C4-2B (cell line): ENCODE measurements around the gene PAQR5.

Experiments
- H3K27ac ChIP-seq: fragments of 450-650 bp; 2 replicates; pipeline ENCODE4 v1.5.1; 2017
- ZFX ChIP-seq: fragments of 450-650 bp; IDR thresholded peaks from 2 replicates; pipeline ENCODE4 v1.6.1; 2017
- TF ChIP-seq, protein P1 (sequence below): fragments of 450-650 bp; conservative IDR thresholded peaks from 2 replicates; pipeline ENCODE4 v1.5.1; 2017; ENCODE audit warnings: mild to moderate bottlenecking

The PAQR5 gene

GRCh38 chr15:69302929-69303328 lies 4.2 kb downstream of the PAQR5 start:
- TF ChIP-seq, protein P1, sequence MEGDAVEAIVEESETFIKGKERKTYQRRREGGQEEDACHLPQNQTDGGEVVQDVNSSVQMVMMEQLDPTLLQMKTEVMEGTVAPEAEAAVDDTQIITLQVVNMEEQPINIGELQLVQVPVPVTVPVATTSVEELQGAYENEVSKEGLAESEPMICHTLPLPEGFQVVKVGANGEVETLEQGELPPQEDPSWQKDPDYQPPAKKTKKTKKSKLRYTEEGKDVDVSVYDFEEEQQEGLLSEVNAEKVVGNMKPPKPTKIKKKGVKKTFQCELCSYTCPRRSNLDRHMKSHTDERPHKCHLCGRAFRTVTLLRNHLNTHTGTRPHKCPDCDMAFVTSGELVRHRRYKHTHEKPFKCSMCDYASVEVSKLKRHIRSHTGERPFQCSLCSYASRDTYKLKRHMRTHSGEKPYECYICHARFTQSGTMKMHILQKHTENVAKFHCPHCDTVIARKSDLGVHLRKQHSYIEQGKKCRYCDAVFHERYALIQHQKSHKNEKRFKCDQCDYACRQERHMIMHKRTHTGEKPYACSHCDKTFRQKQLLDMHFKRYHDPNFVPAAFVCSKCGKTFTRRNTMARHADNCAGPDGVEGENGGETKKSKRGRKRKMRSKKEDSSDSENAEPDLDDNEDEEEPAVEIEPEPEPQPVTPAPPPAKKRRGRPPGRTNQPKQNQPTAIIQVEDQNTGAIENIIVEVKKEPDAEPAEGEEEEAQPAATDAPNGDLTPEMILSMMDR = no peak
- no peak for TF ChIP-seq ZFX
- no peak overlapping the region for H3K27ac ChIP-seq

DNA sequence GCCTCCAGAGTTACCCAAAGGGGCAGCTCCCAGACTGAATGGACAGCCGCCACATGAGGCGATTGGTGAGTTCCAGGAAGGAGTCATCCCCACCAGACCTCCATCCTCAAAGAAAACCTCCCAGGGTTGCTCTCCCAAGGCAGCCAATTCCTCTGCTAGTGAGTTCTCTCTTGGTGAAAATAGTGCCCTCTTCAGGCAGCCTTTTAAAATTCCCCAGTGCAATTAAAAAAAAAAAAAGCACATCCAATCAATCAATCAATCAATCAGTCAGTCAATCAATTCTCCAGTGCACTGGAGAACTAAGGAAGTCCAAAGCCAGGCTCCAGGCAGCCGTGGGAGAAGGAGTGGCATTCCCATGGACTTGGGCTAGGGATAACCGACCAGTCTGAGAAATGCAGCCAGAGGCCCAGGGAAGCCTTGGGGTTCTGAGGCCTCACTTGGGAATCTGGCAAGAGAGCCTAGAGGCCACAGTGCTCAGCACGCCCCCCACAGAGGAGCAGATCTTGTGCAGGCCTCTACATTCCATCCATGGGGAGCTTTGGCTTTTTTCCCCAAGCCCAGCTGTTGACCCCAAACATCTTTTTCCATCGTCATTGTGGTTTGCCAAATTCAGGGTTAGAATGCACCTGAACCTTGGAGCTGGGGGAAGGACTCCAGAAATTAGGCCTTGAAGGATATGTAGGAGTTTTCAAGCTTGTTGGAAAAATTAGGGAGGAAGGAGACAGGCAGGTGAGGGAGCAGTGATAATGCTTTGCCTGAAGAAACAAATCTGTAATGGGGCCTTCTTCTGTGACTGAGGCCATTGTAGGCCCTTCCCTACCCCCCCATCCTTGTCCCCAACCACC lies 4.8 kb downstream of the PAQR5 start:
- TF ChIP-seq, protein P1 = no peak; the same call in 1 of the 2 replicates
- no peak for TF ChIP-seq ZFX

DNA sequence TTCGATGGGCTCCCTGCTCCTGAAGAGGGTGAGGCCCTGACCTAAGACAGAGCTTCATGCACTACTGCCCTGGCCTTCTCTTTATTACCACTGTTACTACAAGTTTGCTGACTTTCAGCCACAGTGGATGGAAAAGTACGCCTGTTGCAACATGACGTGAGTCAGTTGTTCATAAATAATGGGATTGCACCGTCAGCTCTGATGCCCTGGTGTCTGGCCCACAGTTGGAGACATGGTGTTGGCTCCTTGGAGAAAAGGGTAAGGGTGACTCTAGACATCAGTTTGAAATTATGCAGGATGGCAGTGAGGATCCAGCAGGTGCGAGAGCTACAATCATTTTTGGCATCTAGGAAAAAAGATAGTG lies 5.5 kb downstream of the PAQR5 start:
- no peak overlapping the region for H3K27ac ChIP-seq
- TF ChIP-seq ZFX = no peak
- TF ChIP-seq, protein P1 = no peak

More for the DNA sequence above, 4.8 kb downstream of the PAQR5 start:
- no peak overlapping the region for H3K27ac ChIP-seq

DNA sequence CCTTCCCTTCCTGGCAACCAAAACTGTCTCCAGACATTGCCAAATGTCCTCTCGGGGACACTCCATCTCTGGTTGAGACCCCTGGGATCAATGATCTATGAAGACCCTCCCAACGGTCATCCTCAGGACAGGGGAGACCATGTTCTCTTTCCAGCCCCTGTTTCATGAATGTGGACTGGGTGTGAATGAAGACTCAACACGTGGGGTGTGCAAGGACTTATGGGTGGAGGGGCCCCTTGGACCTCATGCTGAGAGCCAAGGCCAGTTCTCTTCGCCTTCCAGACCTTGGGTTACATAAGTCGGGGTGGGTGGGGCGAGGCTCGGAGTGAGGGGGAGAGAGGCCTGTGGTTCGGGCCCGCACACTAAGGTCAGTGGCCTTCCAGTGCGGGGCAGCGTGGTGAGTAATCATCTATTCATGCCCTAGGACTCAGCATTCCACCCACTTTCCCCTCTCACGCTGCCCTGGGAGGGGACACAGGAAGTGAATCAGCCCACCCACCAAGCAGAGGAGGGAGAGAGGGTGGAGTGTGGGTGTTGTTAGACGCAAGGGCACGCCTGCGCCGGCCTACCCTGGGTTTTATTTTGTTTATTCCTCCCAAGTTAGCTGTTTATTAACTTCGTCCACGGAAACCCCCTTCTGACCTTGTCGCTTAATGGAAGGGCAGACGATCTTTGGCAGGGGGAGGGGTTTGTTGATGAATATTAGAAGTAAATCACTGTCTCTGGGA lies 6.7 kb downstream of the PAQR5 start:
- no peak for TF ChIP-seq ZFX
- TF ChIP-seq, protein P1 = no peak
- H3K27ac ChIP-seq = no peak overlapping the region

DNA sequence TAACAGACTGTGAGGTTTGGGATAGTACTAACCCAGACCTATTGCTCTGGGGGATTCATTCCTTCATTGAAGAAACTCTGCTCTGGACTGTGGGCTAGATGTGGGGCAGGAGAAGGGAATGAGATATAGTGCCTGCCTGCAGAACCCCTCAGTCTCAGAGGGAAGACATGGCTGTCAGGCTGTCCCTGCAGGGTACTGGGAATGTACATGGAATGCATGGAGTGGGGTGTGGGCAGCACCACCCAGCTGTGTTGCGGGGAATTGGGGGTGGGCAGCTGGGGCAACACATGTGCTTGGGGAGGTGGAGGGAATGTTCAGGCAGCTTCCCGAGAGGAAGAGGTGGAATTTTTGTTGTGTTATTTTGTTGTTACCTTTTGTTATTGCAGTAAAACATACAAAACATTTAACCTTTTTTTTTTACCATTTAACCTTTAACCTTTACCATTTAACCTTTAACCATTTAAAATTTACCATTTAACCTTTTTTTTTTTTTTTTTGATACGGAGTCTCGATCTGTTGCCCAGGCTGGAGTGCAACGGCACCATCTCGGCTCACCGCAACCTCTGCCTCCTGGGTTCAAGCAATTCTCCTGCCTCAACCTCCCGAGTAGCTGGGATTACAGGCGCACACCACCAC lies 7.3 kb downstream of the PAQR5 start:
- TF ChIP-seq, protein P1 = no peak
- TF ChIP-seq ZFX = no peak
- H3K27ac ChIP-seq = no peak overlapping the region

GRCh38 chr15:69307939-69308338 lies 9.2 kb downstream of the PAQR5 start:
- H3K27ac ChIP-seq = no peak overlapping the region
- no peak for TF ChIP-seq ZFX
- TF ChIP-seq, protein P1 = no peak

DNA sequence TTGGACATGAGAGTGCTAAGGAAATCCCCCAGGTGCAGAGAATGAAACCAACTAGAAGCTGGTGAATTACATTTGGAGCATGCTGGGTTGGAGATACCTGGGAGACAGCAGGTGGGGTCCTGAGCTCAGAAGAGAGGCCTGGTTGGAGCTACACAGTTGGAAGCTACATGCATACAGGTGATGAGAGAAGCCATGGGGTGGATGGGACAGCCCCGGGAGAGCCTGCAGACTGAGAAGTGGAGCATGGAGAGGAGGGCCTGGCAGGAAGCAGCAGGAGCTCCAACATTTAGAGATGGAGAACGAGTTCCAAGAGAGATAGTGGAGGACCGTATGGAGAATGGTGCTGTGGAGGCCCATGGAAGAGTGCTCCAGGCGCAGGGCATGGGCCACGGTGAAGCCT lies 10.2 kb downstream of the PAQR5 start:
- no peak for TF ChIP-seq ZFX
- TF ChIP-seq, protein P1 = no peak
- H3K27ac ChIP-seq = no peak overlapping the region
